HEK293 (cell line): ENCODE data around the gene B4GALT4.

Source experiments
- ZBTB7A ChIP-seq: fragments of 450-650 bp; formaldehyde crosslinking; IDR thresholded peaks from 2 replicates; pipeline ENCODE4 v1.5.1; 2016; ENCODE audit warnings: low read depth, missing biosample characterization, missing genetic modification characterization
- ZNF175 ChIP-seq: fragments of 450-650 bp; formaldehyde crosslinking; IDR thresholded peaks from 2 replicates; pipeline ENCODE4 v1.5.1; 2016; ENCODE audit warnings: missing biosample characterization, missing genetic modification characterization
- ZNF830 ChIP-seq: fragments of 450-650 bp; IDR thresholded peaks from 2 replicates; pipeline ENCODE4 v1.5.0; 2018; ENCODE audit warnings: missing biosample characterization, missing genetic modification characterization, low read depth, mild to moderate bottlenecking, moderate library complexity

DNA sequence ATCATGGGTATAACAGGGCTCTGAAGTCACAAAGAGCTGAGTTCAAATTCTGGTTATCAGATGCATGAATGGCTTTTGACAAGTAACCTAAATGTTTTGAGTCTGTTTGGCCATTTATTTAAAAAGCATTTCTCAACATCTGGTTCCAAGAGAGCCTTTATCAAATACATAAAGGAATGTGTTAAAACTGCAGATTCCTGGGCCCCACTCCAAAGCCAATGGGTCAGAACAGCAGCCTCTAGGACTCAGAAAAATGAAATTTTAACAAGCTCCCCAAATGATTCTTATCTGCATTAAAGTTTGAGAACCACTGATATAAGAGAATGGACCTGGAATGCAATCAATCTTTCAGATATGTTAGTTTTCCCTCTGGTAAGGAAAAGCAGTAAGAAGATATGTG lies 3.4 kb downstream of the B4GALT4 start:
- TF ChIP-seq ZBTB7A (tag by site-specific recombination) (no peak), ZNF830 (tag by site-specific recombination) (no peak), ZNF175 (tag by site-specific recombination) (no peak)
